Fibroblast of upper back skin (primary cell): ENCODE data around the gene HPGD.
"Not testable (repeated sequence)": the region's sequence is repeated elsewhere in the genome, so short reads cannot be mapped to it uniquely, and the experiment has no call there.

Experiments
- DNase-seq: peaks from one replicate; pipeline ENCODE4 v3.0.0-alpha.2; 2013

Gene HPGD

GRCh38 chr4:174524242-174524641 is 2.0 kb upstream of the HPGD start:
- no peak for DNase-seq

DNA sequence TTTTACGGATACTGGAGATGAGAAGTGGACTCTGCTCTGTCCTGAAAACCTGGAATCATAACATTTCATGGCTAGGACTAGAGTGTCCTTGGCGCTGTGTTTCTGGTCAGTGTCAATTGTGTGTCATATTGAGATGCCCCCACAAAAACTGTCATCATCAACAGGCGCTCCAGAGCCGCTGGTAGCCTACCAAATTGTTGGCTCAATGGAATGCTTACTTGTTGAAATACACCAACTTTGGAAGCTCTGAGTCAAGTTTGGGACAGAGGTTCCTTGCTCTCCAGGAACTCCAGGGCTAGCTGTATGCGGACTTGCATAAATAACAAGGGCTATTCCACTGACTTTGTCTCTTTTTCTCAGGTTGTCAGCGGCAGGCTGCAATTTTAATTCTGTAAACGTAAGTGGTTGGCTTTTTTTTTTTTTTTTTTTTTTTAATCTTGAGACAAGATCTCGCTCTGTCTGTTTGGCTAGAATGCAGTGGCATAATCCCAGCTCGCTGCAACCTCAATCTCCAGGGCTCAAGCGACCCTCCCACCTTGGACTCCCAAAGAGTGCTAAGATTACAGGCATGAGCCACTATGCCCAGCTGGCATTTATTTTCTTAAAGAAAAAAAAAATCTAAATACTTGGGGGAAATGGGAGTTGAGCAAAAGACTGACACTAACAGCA is 871 bp upstream of the HPGD start:
- DNase-seq = no peak

- no peak for DNase-seq
These were observed 497 bp downstream of the HPGD start for GRCh38 chr4:174521800-174522182.

GRCh38 chr4:174520660-174521059 is 1.6 kb downstream of the HPGD start:
- DNase-seq = no peak

GRCh38 chr4:174517502-174518445 is 4.5 kb downstream of the HPGD start:
- no peak for DNase-seq

GRCh38 chr4:174516794-174517193 is 5.5 kb downstream of the HPGD start:
- no peak for DNase-seq

GRCh38 chr4:174516345-174516744 is 5.9 kb downstream of the HPGD start:
- DNase-seq = no peak

DNA sequence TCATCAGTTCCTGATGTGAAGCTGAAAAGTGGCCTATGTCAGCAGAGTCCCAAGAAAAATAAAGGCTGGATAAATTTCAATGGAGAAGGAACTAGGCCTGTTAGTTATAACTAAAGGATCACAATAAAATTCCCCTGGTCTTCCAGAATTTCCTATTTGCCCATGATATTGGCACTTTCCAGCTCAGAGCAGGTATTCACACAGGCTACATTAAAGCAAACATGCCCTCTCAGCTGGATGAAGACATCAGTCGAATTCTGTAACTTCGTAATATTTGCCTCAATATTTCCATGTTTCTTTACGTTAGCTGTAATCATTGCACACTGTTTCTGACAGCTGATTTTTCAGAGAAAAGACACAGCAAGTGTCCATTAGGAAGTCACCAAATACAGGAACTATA is 9.5 kb downstream of the HPGD start:
- DNase-seq = no peak

DNA sequence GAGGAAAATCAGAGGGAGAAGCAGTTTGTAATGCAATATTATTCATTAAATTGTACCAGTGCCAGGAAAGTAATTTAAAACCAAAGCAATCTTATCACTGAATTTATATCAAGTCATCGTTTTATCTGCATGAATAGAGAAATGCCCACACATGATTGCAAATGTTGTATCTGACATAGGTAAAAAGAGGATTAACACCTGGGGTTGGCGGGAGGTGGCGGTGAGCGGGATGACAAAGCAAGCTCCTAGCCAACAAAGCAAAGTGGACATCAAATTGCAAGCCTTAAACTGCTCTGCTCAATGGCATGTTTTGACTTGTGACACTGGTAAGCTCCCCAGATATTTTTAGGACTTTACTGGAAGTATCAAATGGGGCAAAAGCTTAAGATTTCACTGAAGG is 16.4 kb downstream of the HPGD start:
- no peak for DNase-seq

GRCh38 chr4:174505007-174505406 is 17.3 kb downstream of the HPGD start:
- no peak for DNase-seq

DNA sequence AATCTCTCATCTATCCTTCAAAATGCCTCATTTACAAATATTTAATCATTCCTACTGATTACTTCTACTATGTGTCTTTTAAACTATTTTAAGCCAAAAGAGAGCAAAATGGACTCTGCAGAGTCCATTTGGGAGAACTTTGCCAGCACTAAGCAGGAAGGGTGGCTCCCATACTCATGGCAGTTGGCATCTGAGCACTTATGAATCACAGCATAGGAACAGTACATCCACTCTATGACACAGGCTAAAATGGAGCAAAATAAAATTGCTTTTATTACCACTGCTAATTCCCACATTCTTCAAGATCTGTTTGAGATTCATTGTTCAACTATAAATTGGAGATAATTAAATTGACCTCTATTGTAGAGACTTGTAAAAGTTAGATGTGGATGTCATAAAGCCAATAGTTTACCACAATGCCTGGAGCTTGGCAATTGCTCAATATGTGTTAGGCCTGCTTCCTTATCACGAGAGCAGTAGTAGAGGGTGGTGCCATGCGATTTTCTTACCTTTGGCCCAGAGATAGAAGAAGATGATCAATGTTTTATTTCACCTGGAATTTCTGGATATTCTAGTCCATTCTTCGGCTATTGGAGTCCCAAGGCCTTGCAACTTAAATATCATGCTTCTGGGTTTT is 19.1 kb downstream of the HPGD start:
- DNase-seq = no peak

- no peak for DNase-seq
These were observed 25.5 kb downstream of the HPGD start for GRCh38 chr4:174496631-174497432.

DNA sequence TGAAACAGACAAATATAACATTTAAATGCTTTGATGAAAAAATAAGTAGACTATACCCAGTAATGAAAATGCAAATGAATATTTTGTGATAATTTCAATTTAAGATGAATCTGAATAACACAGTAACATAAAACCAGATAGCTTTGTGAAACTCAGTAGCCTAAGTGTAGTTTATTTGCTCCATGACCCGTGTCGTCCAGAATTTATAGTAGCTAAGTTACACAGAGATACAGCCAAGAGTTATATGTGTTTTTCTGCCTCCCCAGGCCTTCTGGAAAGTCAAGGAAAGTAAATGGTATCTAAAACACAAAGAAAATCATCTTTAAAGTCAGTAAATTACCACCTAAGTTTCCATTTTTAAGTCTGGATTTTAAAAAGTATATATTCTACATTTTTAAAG is 26.7 kb downstream of the HPGD start:
- no peak for DNase-seq

- no peak for DNase-seq
These were observed 27.6 kb downstream of the HPGD start for GRCh38 chr4:174494726-174495125.

- no peak for DNase-seq
These were observed 28.1 kb downstream of the HPGD start for GRCh38 chr4:174494146-174494545.

DNA sequence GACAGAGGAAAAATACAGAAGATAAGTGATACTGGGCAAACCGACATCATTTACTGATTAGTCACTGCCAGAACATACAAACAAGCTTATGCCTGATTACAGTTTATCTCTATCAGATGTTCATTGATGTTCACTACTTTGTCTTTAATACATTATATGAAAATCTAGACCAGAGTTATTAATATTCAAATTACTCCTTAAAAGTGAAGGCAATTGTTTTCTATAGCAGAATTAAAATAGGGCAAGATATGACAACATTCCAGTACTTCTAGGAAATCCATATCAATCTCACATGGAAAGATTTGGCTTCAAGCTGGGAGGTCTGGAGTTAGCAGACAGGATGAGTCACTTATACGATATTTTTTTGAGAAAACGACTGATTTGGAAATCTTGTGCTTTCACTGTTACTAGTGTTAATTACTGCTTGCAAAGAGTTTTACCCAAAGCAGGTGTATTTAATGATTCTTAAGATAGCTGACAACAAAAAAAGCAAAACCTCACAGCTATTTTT is 31.8 kb downstream of the HPGD start:
- DNase-seq = peak; percentile 55

- not testable (repeated sequence) for DNase-seq
These were observed 33.9 kb downstream of the HPGD start for GRCh38 chr4:174488368-174488767.

DNA sequence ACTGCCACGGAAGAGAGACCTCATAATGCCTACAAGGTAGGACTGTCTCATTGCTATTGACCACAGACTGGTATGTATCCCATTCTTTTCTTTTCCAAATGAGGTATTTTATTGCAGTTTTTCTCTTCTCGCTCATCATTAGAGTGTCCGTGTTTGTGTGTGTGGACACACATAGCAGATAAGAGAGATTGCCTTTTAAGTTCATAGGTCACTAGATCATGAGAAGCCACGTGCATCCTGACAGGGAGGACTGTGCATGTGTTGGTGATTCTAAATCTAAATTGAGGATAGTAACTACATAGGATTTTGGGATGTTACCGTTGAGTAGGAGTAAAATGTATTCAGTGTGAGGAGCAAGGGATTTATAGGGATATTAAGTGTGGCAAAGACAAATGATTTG is 37.3 kb downstream of the HPGD start:
- DNase-seq = no peak

- no peak for DNase-seq
These were observed 38.5 kb downstream of the HPGD start for GRCh38 chr4:174483792-174484191.

GRCh38 chr4:174479140-174479539 is 43.1 kb downstream of the HPGD start:
- no peak for DNase-seq

DNA sequence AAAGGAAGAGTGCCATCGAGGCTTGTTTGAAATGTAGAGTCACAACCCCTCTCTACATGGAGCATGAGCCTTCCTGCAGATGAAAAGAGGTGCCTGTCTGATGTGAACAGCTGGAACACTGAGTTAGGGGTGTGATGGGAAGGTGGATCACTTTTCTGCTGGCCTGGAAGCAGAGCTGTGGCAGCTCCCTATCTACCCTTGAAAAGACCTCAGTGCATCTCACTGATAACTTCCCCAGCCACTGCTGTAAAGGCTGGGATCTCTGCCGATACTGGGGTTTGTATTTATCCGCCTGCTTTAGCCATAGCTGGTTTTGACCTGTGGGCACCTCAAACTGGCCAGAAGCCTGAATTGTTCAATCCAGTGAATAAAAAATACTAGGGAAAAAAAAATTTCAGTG is 46.8 kb downstream of the HPGD start:
- DNase-seq = no peak

GRCh38 chr4:174474457-174475075 is 47.7 kb downstream of the HPGD start:
- no peak for DNase-seq
